HEK293 (cell line): Measurements from ENCODE around the gene PDE11A.

Experiments used
- CTCF ChIA-PET: fragments of 350-600 bp; formaldehyde crosslinking; extraction: SDS; loops from one replicate; lab custom pipeline; 2021; ENCODE audit warnings: antibody characterized with exemption; lab: Yijun Ruan, JAX
- POLR2A ChIA-PET: fragments of 300-600 bp; formaldehyde crosslinking; extraction: SDS; loops from one replicate; lab custom pipeline; 2020; ENCODE audit warnings: antibody characterized with exemption, inconsistent platforms; lab: Yijun Ruan, JAX
- H3K27ac ChIP-seq: fragments of 200-500 bp; sonication (Bioruptor generic); 2 replicates; pipeline ENCODE4 v1.5.1; 2014; ENCODE audit warnings: low read depth, low read length, control low read depth, inconsistent platforms; ENCODE audit errors: extremely low read depth
- H3K36me3 ChIP-seq, 2 experiments: fragments of 200-500 bp in 1 of 2; sonication (Bioruptor generic) in 1 of 2; 1 replicate in 1 of 2; 2 replicates in 1 of 2; pipeline ENCODE4 v1.5.1; 2014 to 2017; ENCODE audit warnings: inconsistent platforms in 2 of 2, low read length in 2 of 2; ENCODE audit not compliant: control insufficient read depth in 2 of 2, insufficient read depth in 1 of 2
- H3K4me1 ChIP-seq: fragments of 200-500 bp; sonication (Bioruptor generic); 2 replicates; pipeline ENCODE4 v1.5.1; 2014; ENCODE audit warnings: mild to moderate bottlenecking, low read length, inconsistent platforms; ENCODE audit not compliant: control insufficient read depth, insufficient read depth
- H3K4me3 ChIP-seq: 2 replicates; pipeline ENCODE4 v1.5.1; 2011; ENCODE audit warnings: low read depth, mild to moderate bottlenecking, control low read depth, low read length, moderate library complexity
- H3K9me3 ChIP-seq: fragments of 200-500 bp; sonication (Bioruptor generic); 2 replicates; pipeline ENCODE4 v1.5.1; 2014; ENCODE audit warnings: low read depth, low read length, inconsistent platforms; ENCODE audit not compliant: control insufficient read depth, insufficient read depth
- HOXA7 ChIP-seq: sonication (generic); formaldehyde crosslinking; IDR thresholded peaks from 2 replicates; pipeline ENCODE4 v1.8.1; 2022; ENCODE audit warnings: missing genetic modification reagents, borderline replicate concordance
- KLF10 ChIP-seq: fragments of 450-650 bp; IDR thresholded peaks from 2 replicates; pipeline ENCODE4 v1.5.1; 2018; ENCODE audit warnings: missing biosample characterization, mild to moderate bottlenecking, missing genetic modification characterization
- WT1 ChIP-seq: fragments of 450-650 bp; formaldehyde crosslinking; IDR thresholded peaks from 2 replicates; pipeline ENCODE4 v1.5.1; 2016; ENCODE audit warnings: missing biosample characterization, missing genetic modification characterization
- ZNF223 ChIP-seq: fragments of 450-650 bp; formaldehyde crosslinking; IDR thresholded peaks from 2 replicates; pipeline ENCODE4 v1.5.1; 2016; ENCODE audit warnings: missing biosample characterization, missing genetic modification characterization
- ZNF23 ChIP-seq: fragments of 450-650 bp; formaldehyde crosslinking; IDR thresholded peaks from 2 replicates; pipeline ENCODE4 v1.5.1; 2016; ENCODE audit warnings: missing biosample characterization, missing genetic modification characterization, borderline replicate concordance
- ZNF324 ChIP-seq: fragments of 450-650 bp; formaldehyde crosslinking; IDR thresholded peaks from 2 replicates; pipeline ENCODE4 v1.5.1; 2016; ENCODE audit warnings: missing biosample characterization, missing genetic modification characterization
- ZNF544 ChIP-seq: fragments of 450-650 bp; formaldehyde crosslinking; IDR thresholded peaks from 2 replicates; pipeline ENCODE4 v1.5.0; 2017; ENCODE audit warnings: missing biosample characterization, missing genetic modification characterization
- ZNF610 ChIP-seq: fragments of 450-650 bp; formaldehyde crosslinking; IDR thresholded peaks from 2 replicates; pipeline ENCODE4 v1.5.1; 2016; ENCODE audit warnings: missing biosample characterization, missing genetic modification characterization, borderline replicate concordance
- ZNF707 ChIP-seq: fragments of 450-650 bp; formaldehyde crosslinking; IDR thresholded peaks from 2 replicates; pipeline ENCODE4 v1.5.1; 2016; ENCODE audit warnings: missing biosample characterization, missing genetic modification characterization
- ZNF777 ChIP-seq: fragments of 450-650 bp; formaldehyde crosslinking; IDR thresholded peaks from 2 replicates; pipeline ENCODE4 v1.5.1; 2017; ENCODE audit warnings: missing biosample characterization, missing genetic modification characterization, borderline replicate concordance
- ZSCAN30 ChIP-seq: fragments of 450-650 bp; IDR thresholded peaks from 2 replicates; pipeline ENCODE4 v1.5.1; 2018; ENCODE audit warnings: missing biosample characterization, mild to moderate bottlenecking, missing genetic modification characterization, moderate library complexity
- TF ChIP-seq, protein P1 (sequence below): fragments of 450-650 bp; formaldehyde crosslinking; IDR thresholded peaks from 2 replicates; pipeline ENCODE4 v1.5.1; 2016; ENCODE audit warnings: missing biosample characterization, missing genetic modification characterization
- TF ChIP-seq, protein P2 (sequence below): fragments of 450-650 bp; formaldehyde crosslinking; IDR thresholded peaks from 2 replicates; pipeline ENCODE4 v1.5.1; 2016; ENCODE audit warnings: missing biosample characterization, missing genetic modification characterization
- TF ChIP-seq, protein P3 (sequence below): IDR thresholded peaks from 2 replicates; pipeline ENCODE4 v1.6.1; 2011; ENCODE audit warnings: mild to moderate bottlenecking, low read depth, low read length, borderline replicate concordance

The PDE11A gene

DNA sequence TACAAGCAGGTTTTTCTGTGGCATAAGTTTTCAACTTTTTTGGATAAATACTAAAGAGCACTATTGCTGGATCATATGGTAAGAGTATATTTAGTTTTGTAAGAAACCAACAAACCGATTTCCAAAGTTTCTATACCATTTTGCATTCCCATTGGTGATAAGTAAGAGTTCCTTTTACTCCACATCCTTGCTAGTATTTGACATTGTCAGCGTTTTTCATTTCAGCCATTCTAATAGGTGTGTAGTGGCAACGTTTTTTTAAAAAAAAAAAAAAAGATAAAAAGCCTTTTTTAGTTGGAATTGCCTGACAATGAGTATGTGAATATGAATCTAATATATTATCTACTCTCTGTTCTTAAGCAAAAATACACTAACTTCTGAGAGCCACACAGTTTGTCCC is 494.1 kb downstream of the PDE11A start:
- no peak for TF ChIP-seq ZNF544 (tag by site-specific recombination)
- TF ChIP-seq, protein P1, sequence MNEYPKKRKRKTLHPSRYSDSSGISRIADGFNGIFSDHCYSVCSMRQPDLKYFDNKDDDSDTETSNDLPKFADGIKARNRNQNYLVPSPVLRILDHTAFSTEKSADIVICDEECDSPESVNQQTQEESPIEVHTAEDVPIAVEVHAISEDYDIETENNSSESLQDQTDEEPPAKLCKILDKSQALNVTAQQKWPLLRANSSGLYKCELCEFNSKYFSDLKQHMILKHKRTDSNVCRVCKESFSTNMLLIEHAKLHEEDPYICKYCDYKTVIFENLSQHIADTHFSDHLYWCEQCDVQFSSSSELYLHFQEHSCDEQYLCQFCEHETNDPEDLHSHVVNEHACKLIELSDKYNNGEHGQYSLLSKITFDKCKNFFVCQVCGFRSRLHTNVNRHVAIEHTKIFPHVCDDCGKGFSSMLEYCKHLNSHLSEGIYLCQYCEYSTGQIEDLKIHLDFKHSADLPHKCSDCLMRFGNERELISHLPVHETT (tag by site-specific recombination) = no peak
- no peaks in the 10 kb centered on the region for H3K36me3 ChIP-seq
- no peak overlapping the region for H3K27ac ChIP-seq
- no peaks in the 10 kb centered on the region for H3K9me3 ChIP-seq
- no peak overlapping the region for H3K4me3 ChIP-seq
- CTCF ChIA-PET = interaction anchor here (0.6 to 0.8 kb wide), 2 partner anchors 185 to 429 kb away, joined by 3 to 4 read pairs; no protein-coding TSS in a partner anchor
- H3K4me1 ChIP-seq = no peaks in the 10 kb centered on the region
- POLR2A ChIA-PET = no interaction called here

DNA sequence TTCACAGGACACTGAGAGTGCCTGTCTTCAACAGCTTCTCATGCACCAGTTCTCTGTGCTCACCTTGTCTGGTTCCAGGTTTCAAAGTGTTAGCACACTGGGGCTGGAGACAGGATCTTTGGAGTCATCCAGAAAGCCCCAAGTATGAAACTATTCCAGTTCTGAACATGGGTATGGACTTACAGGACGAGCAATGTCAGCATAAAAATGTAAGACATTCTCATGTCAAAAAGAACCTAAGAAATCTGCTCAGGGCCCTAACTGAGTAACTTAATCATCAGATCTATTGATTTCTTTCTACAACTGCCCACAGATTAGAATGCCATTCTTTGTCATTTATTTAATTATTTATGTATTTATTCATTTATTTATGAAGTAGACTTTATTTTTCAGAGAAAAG is 495.5 kb downstream of the PDE11A start:
- TF ChIP-seq ZNF223 (tag by site-specific recombination) (no peak), HOXA7 (CRISPR knock-in tag) (no peak), ZNF777 (tag by site-specific recombination) (no peak), ZNF707 (tag by site-specific recombination) (no peak), ZSCAN30 (tag by site-specific recombination) (no peak), ZNF324 (tag by site-specific recombination) (no peak), ZNF610 (no peak), ZNF23 (tag by site-specific recombination) (no peak), KLF10 (tag by site-specific recombination) (no peak)
- TF ChIP-seq, protein P2, sequence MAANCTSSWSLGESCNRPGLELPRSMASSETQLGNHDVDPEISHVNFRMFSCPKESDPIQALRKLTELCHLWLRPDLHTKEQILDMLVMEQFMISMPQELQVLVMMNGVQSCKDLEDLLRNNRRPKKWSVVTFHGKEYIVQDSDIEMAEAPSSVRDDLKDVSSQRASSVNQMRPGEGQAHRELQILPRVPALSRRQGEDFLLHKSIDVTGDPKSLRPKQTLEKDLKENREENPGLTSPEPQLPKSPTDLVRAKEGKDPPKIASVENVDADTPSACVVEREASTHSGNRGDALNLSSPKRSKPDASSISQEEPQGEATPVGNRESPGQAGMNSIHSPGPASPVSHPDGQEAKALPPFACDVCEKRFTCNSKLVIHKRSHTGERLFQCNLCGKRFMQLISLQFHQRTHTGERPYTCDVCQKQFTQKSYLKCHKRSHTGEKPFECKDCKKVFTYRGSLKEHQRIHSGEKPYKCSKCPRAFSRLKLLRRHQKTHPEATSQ = no peak
- TF ChIP-seq, protein P3, sequence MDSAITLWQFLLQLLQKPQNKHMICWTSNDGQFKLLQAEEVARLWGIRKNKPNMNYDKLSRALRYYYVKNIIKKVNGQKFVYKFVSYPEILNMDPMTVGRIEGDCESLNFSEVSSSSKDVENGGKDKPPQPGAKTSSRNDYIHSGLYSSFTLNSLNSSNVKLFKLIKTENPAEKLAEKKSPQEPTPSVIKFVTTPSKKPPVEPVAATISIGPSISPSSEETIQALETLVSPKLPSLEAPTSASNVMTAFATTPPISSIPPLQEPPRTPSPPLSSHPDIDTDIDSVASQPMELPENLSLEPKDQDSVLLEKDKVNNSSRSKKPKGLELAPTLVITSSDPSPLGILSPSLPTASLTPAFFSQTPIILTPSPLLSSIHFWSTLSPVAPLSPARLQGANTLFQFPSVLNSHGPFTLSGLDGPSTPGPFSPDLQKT = no peak
- no peak overlapping the region for H3K27ac ChIP-seq
- H3K4me3 ChIP-seq = no peak overlapping the region
- no peaks in the 10 kb centered on the region for H3K9me3 ChIP-seq
- peaks cover 3% of the 10 kb centered on the region; the same call in 1 of the 2 replicates for H3K4me1 ChIP-seq
- H3K36me3 ChIP-seq = no peaks in the 10 kb centered on the region
- ChIA-PET POLR2A (no interaction called here), CTCF (no interaction called here)

DNA sequence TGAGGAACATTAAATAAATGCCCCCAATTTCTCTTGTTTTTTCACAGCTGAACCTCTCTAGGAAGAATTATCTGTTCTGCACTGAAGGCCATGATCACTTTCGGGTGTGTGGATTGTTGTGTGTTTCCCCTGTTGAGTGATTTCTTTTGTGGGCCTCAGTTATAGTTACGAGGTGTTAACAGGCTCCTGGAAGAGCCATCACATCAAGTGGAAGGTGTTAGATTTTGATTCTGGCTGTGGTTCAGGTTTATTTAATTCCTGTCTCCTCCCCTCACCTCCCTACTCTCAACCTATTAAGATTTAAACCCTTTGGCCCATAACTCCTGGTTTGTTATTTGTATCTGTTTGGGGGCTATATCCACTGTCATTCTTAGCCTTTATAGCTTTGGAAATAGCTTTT is 497.2 kb downstream of the PDE11A start:
- no peak overlapping the region for H3K27ac ChIP-seq
- H3K4me3 ChIP-seq = no peak overlapping the region
- TF ChIP-seq ZNF23 (tag by site-specific recombination) = no peak
- TF ChIP-seq, protein P3 = no peak
- peak; percentile 72 for TF ChIP-seq WT1
- no peak for TF ChIP-seq ZNF777 (tag by site-specific recombination)
- no peaks in the 10 kb centered on the region for H3K36me3 ChIP-seq
- POLR2A ChIA-PET = no interaction called here
- H3K9me3 ChIP-seq = no peaks in the 10 kb centered on the region
- H3K4me1 ChIP-seq = peaks cover 11% of the 10 kb centered on the region
- CTCF ChIA-PET = no interaction called here
